NOMO-1 (cell line): ENCODE measurements around the gene OR2AJ1.
"Not testable (repeated sequence)": the region's sequence is repeated elsewhere in the genome, so short reads cannot be mapped to it uniquely, and the experiment has no call there.

ENCODE experiments used
- DNase-seq, 2 experiments: peaks; one replicate each; lab custom pipeline; 2025; ENCODE audit not compliant: unreplicated experiment in 2 of 2; lab: John Stamatoyannopoulos, UW

The OR2AJ1 gene, protein sequence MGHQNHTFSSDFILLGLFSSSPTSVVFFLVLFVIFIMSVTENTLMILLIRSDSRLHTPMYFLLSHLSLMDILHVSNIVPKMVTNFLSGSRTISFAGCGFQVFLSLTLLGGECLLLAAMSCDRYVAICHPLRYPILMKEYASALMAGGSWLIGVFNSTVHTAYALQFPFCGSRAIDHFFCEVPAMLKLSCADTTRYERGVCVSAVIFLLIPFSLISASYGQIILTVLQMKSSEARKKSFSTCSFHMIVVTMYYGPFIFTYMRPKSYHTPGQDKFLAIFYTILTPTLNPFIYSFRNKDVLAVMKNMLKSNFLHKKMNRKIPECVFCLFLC

DNA sequence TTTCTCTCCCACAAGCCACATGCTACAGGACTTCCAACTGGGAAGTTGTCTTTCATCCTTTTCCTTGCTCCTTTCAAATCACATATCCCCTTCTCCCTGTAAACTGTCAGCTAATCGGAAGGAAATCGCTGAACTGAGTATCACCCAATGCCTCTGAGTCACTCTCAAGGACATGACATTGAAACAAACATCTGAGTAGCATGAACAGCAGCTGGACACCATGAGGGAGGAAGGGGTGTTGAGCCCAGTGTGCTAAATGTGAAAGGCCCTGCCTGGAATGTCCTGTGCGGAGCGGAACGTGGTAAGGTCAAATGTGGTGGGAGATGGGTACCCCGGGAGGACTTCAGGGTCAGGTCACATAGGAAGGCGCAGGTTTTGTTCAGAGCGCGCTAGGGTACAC is at the start of gene OR2AJ1:
Gene OR2AJ1 (plus strand): TSS at position 22 of the 400 bp plus-strand sequence. CDS start 8,880 bp downstream, outside the sequence.
- DNase-seq, result no peak

DNA sequence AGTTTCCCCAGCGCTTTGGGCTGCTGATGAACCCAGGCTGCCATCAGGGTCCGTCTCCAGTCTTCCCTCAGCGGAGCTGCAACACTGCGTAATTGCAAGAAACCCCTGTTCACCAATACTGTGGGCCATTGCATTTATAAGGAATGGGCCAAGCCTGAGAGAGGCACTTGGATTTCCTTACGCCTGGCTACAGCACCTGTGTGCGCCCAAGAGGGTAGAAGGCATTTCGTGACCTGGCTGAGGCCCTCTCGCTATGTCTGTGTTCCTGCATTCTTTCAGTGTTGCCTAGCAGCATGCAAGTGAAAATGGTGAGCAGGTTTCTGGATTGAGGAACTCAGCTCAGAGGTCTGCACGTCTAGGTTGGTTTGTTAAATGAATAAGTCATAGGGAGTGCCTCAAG is 41.3 kb upstream of the OR2AJ1 start:
- DNase-seq, result no peak

DNA sequence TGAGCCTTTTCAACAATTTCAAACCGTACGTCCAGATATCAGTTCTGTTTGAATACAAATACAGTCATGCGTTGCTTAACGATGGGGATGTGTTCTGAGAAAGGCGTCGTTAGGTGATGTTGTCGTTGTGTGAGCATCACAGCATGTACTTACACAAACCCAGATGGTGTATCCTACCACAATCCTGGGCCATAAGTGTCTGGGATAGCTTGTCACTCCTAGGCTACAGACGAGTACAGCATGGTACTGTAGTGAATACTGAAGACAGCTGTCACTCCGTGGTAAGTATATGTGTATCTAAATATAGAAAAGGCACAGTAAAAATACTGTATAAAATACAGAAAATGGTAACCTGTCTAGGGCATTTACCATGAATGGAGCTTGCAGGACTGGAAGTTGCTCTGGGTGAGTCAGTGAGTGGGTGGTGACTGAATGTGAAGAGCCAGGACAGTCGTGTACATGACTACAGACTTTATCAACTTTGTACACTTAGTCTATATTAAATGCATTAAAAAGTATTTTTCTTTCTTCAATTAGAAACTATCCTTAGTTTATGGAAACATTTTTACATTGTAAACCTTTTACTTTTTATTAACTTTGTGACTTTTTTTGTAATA is 39.8 kb upstream of the OR2AJ1 start:
- no peak for DNase-seq

DNA sequence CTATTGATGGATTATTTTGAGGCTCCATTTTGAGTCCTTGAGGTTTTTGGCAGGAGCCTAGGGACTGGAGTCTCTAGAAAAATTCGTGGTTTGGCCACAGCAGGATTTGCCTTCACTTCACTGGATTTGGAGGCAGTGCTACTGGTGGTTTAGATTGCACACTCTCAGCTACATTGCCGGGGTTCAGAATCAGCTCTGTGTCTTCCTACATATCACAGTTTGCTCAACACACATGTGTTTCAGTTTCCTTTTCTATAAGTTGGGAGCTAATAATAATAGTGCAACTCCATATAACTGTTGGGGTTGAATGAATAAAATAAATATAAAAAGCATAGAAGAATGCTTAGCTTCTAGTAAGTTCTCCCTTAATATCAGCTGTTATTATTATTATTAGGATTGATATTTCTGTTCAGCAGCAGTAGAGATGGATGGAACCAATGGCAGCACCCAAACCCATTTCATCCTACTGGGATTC is 29.5 kb upstream of the OR2AJ1 start, which contains the start of gene OR2W3:
Gene OR2W3 (plus strand): TSS at position 425 of the 475 bp plus-strand sequence. CDS start 0 bp downstream, at position 425.
- no peak for DNase-seq

- no peak for DNase-seq
These were observed 28.7 kb upstream of the OR2AJ1 start for GRCh38 chr1:247895976-247896375.

DNA sequence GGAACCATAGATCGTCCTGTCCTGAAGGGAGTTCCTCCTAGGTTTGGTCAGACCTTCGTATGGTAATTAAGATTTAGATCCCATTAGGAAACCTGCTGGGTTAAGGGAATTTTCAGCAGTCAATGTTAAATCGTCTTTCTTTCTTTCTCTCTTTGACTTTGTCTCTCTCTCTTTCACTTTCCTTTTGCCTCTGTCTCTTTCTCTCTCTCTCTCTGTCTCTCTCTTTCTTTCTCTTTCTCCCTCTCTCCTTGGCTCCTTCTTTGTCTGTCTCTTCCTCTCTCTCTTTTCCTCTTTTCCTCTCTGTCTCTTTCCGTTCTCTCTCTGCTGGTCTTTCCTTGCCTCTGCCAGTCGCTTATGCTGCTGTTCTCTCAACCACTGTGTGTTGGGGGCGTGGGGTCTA is 20.6 kb upstream of the OR2AJ1 start:
- DNase-seq, result no peak

DNA sequence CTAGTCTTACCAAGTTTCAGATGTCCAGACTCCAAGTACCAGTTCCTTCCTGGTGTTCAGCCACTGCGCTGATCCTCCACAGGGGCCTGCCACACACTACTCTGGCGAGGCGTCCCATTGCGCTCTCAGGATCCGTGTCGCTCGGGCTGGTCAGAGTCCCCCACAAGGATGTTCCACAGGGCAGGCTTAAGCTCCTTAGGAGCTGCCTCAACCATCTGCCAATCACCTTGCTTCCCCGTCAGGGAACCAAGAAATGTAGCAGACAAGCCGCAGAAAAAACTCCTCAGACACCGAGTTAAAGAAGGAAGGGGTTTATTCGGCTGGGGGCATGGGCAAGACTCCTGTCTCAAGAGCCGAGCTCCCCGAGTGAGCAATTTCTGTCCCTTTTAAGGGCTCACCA is 19.5 kb upstream of the OR2AJ1 start:
- no peak for DNase-seq

GRCh38 chr1:247905910-247906503 is 18.7 kb upstream of the OR2AJ1 start:
- DNase-seq, result peak in 1 of 2 experiments; percentile 1

DNA sequence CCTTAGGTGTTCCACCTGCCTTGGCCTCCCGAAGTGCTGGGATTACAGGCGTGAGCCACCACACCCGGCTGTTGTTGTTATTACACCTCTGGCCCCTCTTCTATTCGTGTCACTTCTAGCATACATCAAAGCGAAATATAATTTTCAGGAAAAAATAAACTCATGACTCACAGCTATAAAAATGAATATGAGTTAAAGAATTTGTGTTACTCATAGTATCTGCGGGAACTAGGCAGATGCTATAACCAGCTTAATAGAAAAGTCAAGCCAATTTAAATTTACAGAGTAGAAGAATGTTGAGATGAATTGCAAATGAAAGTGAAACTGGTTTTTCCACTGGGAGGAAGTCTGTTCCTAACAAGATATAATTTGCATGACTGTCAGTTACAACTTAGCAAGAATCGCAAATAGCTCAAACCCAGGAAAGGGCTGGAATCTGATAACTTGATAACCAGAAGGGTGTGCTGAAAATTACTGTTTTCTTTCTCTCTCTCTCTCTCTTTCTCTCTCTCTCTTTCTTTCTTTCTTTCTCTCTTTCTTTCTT is 18.1 kb upstream of the OR2AJ1 start:
- peak; percentile 4 to 48 for DNase-seq

GRCh38 chr1:247908766-247909165 is 15.9 kb upstream of the OR2AJ1 start:
- no peak for DNase-seq

- no peak for DNase-seq
These were observed 10.9 kb upstream of the OR2AJ1 start for GRCh38 chr1:247913786-247914185.

GRCh38 chr1:247914941-247915662 is 9.6 kb upstream of the OR2AJ1 start:
- no peak for DNase-seq

DNA sequence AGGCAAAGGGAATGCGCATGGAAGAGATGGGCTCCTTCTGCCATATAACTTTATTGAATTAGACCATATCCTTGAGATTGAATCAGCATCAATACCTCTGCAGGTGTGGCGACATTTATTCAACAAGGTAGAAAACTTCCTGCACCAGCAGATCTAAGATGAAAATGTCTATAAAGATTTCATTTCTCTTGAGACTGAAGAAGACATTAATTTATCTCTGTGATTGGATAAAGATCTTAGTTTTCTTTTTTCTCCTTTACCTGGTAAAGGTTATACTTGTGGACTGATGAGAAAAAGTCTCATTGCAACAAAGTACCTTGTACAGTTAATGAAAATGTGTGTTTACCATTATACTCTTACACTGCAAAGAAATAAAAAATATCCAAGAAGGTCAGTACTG is 4.7 kb upstream of the OR2AJ1 start, which contains the start of gene OR2T8:
Gene OR2T8 (plus strand): TSS at position 301 of the 400 bp plus-strand sequence. CDS start 766 bp downstream, outside the sequence.
- DNase-seq, result no peak

- DNase-seq, result no peak
These were observed 748 bp upstream of the OR2AJ1 start for GRCh38 chr1:247923941-247924340.

- no peak for DNase-seq
These were observed 9.3 kb downstream of the OR2AJ1 start for GRCh38 chr1:247933989-247934388.

DNA sequence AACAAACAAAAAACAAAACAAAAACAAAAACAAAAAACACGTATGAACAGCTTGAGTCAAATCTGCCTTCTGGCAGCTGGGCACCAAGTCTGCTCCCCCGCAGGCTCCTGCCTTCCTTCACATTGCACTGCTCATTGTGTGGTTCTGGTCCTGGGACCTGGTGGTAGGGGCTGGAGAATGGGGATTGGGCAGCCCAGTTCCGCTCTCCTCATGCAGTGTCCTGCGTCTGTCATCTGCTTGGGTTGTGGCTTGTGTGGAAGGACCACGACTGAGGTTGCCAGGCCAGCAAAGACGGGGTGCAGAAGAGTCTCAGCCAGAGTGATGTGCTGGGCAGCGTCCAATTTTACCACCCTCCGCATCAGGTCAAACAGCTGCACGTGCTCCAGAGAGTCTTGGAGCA is 11.1 kb downstream of the OR2AJ1 start:
- no peak for DNase-seq

DNA sequence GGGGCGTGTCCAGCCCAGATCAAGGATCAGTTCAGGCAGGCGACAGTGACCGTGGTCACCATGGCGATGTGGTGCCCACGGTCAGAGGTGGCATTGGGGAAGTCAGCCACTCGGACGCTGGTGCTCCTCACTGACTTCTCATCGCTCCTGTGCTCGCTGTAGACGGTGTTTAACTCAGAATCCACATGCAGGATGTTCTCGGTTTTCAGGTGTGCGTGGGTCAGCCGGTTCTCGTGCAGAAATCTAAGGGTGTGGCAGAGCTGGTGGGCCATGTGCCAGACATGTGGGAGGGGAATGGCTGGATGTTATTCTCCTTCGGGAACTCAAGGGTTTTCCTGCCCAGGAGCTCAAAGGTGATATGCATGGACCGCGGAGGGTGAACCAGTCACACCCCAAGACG is 11.7 kb downstream of the OR2AJ1 start:
- no peak for DNase-seq

DNA sequence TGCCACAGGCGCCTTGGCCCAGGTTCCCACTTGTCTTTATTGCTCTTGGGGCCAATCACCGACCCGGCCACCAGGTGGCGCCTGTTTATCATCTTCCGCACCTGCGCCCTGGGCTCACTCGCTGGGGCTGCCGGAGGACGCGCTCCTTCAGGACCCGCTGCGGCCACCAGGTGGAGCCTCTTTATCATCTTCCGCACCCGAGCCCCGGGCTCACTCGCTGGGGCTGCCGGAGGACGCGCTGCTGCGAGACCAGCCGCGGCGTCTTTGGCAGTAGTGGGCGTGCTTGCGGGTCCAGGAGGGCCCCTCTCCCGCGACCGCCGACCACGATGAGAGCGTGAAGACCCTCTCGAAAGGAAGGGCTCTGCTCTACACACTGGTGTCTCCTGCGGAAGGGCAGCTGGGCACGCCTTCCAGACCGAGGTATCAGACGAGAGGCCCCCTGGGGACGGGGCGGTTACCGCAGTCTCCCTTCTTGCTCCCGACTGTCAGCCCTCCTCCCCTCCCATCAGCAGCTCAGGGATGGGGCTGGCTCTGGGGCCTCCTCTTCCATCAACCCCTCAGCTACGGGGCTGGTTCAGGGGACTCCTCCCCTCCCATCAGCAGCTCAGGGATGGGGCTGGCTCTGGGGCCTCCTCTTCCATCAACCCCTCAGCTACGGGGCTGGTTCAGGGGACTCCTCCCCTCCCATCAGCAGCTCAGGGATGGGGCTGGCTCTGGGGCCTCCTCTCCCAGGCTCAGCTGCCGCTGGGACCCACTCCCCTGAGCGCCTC is 12.5 kb downstream of the OR2AJ1 start:
- not testable (repeated sequence) for DNase-seq

- DNase-seq, result no peak
These were observed 17.9 kb downstream of the OR2AJ1 start for GRCh38 chr1:247942624-247943023.

DNA sequence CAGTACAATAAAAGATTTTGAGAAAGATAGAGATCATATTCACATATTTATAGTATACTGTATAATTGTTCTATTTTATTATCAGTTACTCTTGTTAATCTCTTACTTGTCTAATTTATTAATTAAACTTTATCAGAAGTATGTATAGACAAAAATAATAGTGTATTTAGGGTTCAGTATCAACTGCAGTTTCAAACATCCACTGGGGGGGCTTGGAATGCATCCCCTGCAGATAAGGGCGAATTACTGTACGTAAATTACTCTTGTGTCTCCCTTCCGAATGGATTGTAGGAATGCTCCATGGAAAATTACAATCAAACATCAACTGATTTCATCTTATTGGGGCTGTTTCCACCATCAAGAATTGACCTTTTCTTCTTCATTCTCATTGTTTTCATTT is 23.9 kb downstream of the OR2AJ1 start, which contains the start of gene OR2L8:
Gene OR2L8 (plus strand): TSS at position 301 of the 400 bp plus-strand sequence. CDS start 0 bp downstream, at position 301.
- DNase-seq, result no peak
